NCI-H2171 (cell line): ENCODE results near the gene P2RY14.

ENCODE experiments used
- DNase-seq: peaks from one replicate; lab custom pipeline; 2025; lab: John Stamatoyannopoulos, UW

P2RY14 gene

GRCh38 chr3:151301787-151302186 is 23.4 kb upstream of the P2RY14 start:
- no peak for DNase-seq

GRCh38 chr3:151300539-151300938 is 22.2 kb upstream of the P2RY14 start:
- DNase-seq: no peak

GRCh38 chr3:151299006-151299405 is 20.7 kb upstream of the P2RY14 start:
- DNase-seq: peak; percentile 41

GRCh38 chr3:151297429-151297828 is 19.1 kb upstream of the P2RY14 start:
- no peak for DNase-seq

- DNase-seq: no peak
Observed at GRCh38 chr3:151296226-151296625, 17.9 kb upstream of the P2RY14 start.

GRCh38 chr3:151293127-151293526 is 14.8 kb upstream of the P2RY14 start:
- no peak for DNase-seq

- no peak for DNase-seq
Observed at GRCh38 chr3:151290673-151291072, 12.3 kb upstream of the P2RY14 start.

- no peak for DNase-seq
Observed at GRCh38 chr3:151289445-151289844, 11.1 kb upstream of the P2RY14 start.

- no peak for DNase-seq
Observed at GRCh38 chr3:151285940-151286339, 7.6 kb upstream of the P2RY14 start.

GRCh38 chr3:151283907-151284461 is 5.6 kb upstream of the P2RY14 start:
- no peak for DNase-seq

- DNase-seq: no peak
Observed at GRCh38 chr3:151283387-151283786, 5.0 kb upstream of the P2RY14 start.

GRCh38 chr3:151282921-151283320 is 4.6 kb upstream of the P2RY14 start:
- no peak for DNase-seq

- no peak for DNase-seq
Observed at GRCh38 chr3:151281671-151282324, 3.5 kb upstream of the P2RY14 start.

GRCh38 chr3:151276687-151277042 is 1.7 kb downstream of the P2RY14 start:
- DNase-seq: no peak

GRCh38 chr3:151276038-151276686 is 2.2 kb downstream of the P2RY14 start:
- DNase-seq: no peak

GRCh38 chr3:151275091-151275490 is 3.3 kb downstream of the P2RY14 start:
- DNase-seq: peak; percentile 46

GRCh38 chr3:151269631-151270030 is 8.7 kb downstream of the P2RY14 start:
- DNase-seq: no peak

- no peak for DNase-seq
Observed at GRCh38 chr3:151268267-151269235, 9.8 kb downstream of the P2RY14 start.

GRCh38 chr3:151267066-151267465 is 11.3 kb downstream of the P2RY14 start:
- no peak for DNase-seq

- no peak for DNase-seq
Observed at GRCh38 chr3:151265866-151266265, 12.5 kb downstream of the P2RY14 start.

GRCh38 chr3:151265166-151265565 is 13.2 kb downstream of the P2RY14 start:
- no peak for DNase-seq

GRCh38 chr3:151264605-151265004 is 13.7 kb downstream of the P2RY14 start:
- DNase-seq: no peak
